HepG2 (cell line): ENCODE measurements around the gene NKX1-1. TPM values are rescaled to one million over a fixed set of nuclear protein-coding genes. Genes with fewer than 3 reads are reported as not detected.

Experiments used
- ATAC-seq: fragments of 200-7000 bp; cut with Tn5 transposase; 3 replicates; pipeline ENCODE4 v1.9.1; 2020; ENCODE audit warnings: mild to moderate bottlenecking, moderate library complexity
- BruUV-seq: library from RNA; stranded (reverse); fragments of 400-500 nt; replicated peaks from 2 replicates; lab custom pipeline; 2021; lab: Mats Ljungman, UMichigan
- CTCF ChIA-PET: fragments of 300-600 bp; formaldehyde crosslinking; extraction: SDS; loops from one replicate; lab custom pipeline; 2021; ENCODE audit warnings: low total read pairs, inconsistent platforms, low intra/inter-chr PET ratio; lab: Yijun Ruan, JAX
- POLR2A ChIA-PET: fragments of 350-600 bp; sonication (Branson Sonifier 250); formaldehyde crosslinking; loops from one replicate; lab custom pipeline; 2020; ENCODE audit warnings: antibody characterized with exemption, inconsistent platforms; lab: Yijun Ruan, JAX
- DNase-seq: peaks from one replicate; pipeline ENCODE4 v3.0.0-alpha.2; 2015; ENCODE audit warnings: low spot score
- FAIRE-seq: peaks from 3 replicates; lab custom pipeline; 2011; peaks lifted over from hg19 to GRCh38; lab: Jason Lieb, UNC
- H2AFZ ChIP-seq: one replicate; pipeline ENCODE4 v1.6.1; 2011; ENCODE audit warnings: low read length, inconsistent platforms
- H3K27ac ChIP-seq: fragments of 300-600 bp; 3 replicates; pipeline ENCODE4 v1.8.0; 2011; ENCODE audit warnings: mixed run types, mild to moderate bottlenecking, mixed read lengths, low read length, inconsistent platforms; ENCODE audit not compliant: insufficient read depth; ENCODE audit errors: extremely low read length
- H3K27me3 ChIP-seq, 2 experiments: fragments of 200-600 bp in 1 of 2; 2 replicates in 1 of 2; 3 replicates in 1 of 2; pipeline versions ENCODE4 v1.6.0 to v1.8.0; 2011; ENCODE audit warnings: low read length in 2 of 2, mild to moderate bottlenecking in 2 of 2, moderate library complexity in 2 of 2, inconsistent platforms in 1 of 2; ENCODE audit not compliant: insufficient read depth in 2 of 2, control insufficient read depth in 1 of 2
- H3K36me3 ChIP-seq, 2 experiments: fragments of 200-600 bp in 1 of 2; replicated peaks in 1 of 2; 2 replicates in 1 of 2; 3 replicates in 1 of 2; pipeline versions ENCODE4 v1.5.1 to v1.8.0; 2011; ENCODE audit warnings: low read length in 2 of 2, inconsistent platforms in 1 of 2; ENCODE audit not compliant: insufficient read depth in 2 of 2, control insufficient read depth in 1 of 2
- H3K4me1 ChIP-seq: 2 replicates; pipeline ENCODE4 v1.5.1; 2012; ENCODE audit warnings: low read length, inconsistent platforms; ENCODE audit not compliant: insufficient read depth
- H3K4me2 ChIP-seq: 2 replicates; pipeline ENCODE4 v1.6.0; 2011; ENCODE audit warnings: low read depth, low read length, inconsistent platforms
- H3K4me3 ChIP-seq, 3 experiments: fragments of 200-600 bp in 1 of 3; sonication (generic), shearing (Covaris generic) in 1 of 3; replicated peaks in 1 of 3; 2 replicates each; pipeline ENCODE4 v1.5.1; 2011 to 2016; ENCODE audit warnings: low read length in 3 of 3, inconsistent platforms in 2 of 3, low read depth in 2 of 3, mild to moderate bottlenecking in 2 of 3, control low read depth in 1 of 3, mixed read lengths in 1 of 3; ENCODE audit not compliant: insufficient read depth in 1 of 3
- H3K79me2 ChIP-seq: one replicate; pipeline ENCODE4 v1.6.1; 2011; ENCODE audit warnings: low read length, inconsistent platforms; ENCODE audit not compliant: insufficient read depth
- H3K9ac ChIP-seq: 2 replicates; pipeline ENCODE4 v1.6.0; 2011; ENCODE audit warnings: mild to moderate bottlenecking, low read depth, low read length, inconsistent platforms; ENCODE audit not compliant: insufficient read depth
- H3K9me3 ChIP-seq: 2 replicates; pipeline ENCODE4 v1.5.1; 2012; ENCODE audit warnings: mild to moderate bottlenecking, low read length
- H4K20me1 ChIP-seq: 2 replicates; pipeline ENCODE4 v1.6.0; 2011; ENCODE audit warnings: inconsistent platforms, mild to moderate bottlenecking, low read length, moderate library complexity; ENCODE audit not compliant: insufficient read depth
- FOXC1 ChIP-seq: sonication (generic); formaldehyde crosslinking; IDR thresholded peaks from 2 replicates; pipeline ENCODE4 v1.8.0; 2022; ENCODE audit warnings: mild to moderate bottlenecking, missing genetic modification reagents, borderline replicate concordance
- HMGA1 ChIP-seq: sonication (generic); formaldehyde crosslinking; conservative IDR thresholded peaks from 2 replicates; pipeline ENCODE4 v1.4.0; 2020; ENCODE audit warnings: missing genetic modification reagents
- ISX ChIP-seq: sonication (generic); formaldehyde crosslinking; conservative IDR thresholded peaks from 2 replicates; pipeline ENCODE4 v1.5.0; 2020; ENCODE audit warnings: missing genetic modification reagents
- KDM3A ChIP-seq: IDR thresholded peaks from 2 replicates; pipeline ENCODE4 v1.6.1; 2018; ENCODE audit warnings: low read depth, missing compliant biosample characterization
- PHB2 ChIP-seq: fragments of 450-650 bp; IDR thresholded peaks from 2 replicates; pipeline ENCODE4 v1.6.1; 2018; ENCODE audit not compliant: partially characterized antibody
- ZMAT3 ChIP-seq: sonication (generic); formaldehyde crosslinking; conservative IDR thresholded peaks from 2 replicates; pipeline ENCODE4 v1.7.0; 2021; ENCODE audit warnings: missing genetic modification reagents
- ZNF121 ChIP-seq: sonication (generic); formaldehyde crosslinking; IDR thresholded peaks from 2 replicates; pipeline ENCODE4 v1.5.0; 2020; ENCODE audit warnings: mild to moderate bottlenecking, missing genetic modification reagents
- ZNF605 ChIP-seq: sonication (generic); formaldehyde crosslinking; IDR thresholded peaks from 2 replicates; pipeline ENCODE4 v1.8.0; 2022; ENCODE audit warnings: mild to moderate bottlenecking, missing genetic modification reagents
- ZNF781 ChIP-seq: sonication (generic); formaldehyde crosslinking; IDR thresholded peaks from 2 replicates; pipeline ENCODE4 v1.5.1; 2020; ENCODE audit warnings: borderline replicate concordance, mild to moderate bottlenecking, missing genetic modification reagents; ENCODE audit errors: not compliant biosample characterization
- ZSCAN9 ChIP-seq: IDR thresholded peaks from 2 replicates; pipeline ENCODE4 v1.6.1; 2016; ENCODE audit warnings: borderline replicate concordance
- WGBS: methylation state at CpG from one replicate; pipeline ENCODE4 v1.1.6; 2017; ENCODE audit warnings: low lambda C conversion rate; 5-methylcytosine and 5-hydroxymethylcytosine counted together
- in situ Hi-C: cut with HindIII; loops from 2 replicates; pipeline ENCODE4 v1.10.0; 2017; ENCODE audit warnings: low pct_unique_long_range_greater_than_20kb; ENCODE audit not compliant: extremely low pct_ligation_motif_present
- intact Hi-C: fragments of 100-400 bp; cut with micrococcal nuclease; formaldehyde crosslinking; loops from one replicate; pipeline ENCODE4 v1.10.0; 2022; ENCODE audit not compliant: unreplicated experiment
- polyA plus RNA-seq, 8 experiments: library from polyadenylated mRNA; depleted of rRNA in 3 of 8; stranded (reverse) in 7 of 8; unstranded in 1 of 8; fragments of >200 nt; fragmentation: Illumina TruSeq in 4 of 8; extraction: Trizol in 4 of 8; gene quantifications; 2 replicates each; pipeline versions ENCODE4 v1.2.1 to v1.2.3, GENCODE V29; 2011 to 2016; ENCODE audit warnings: low read depth in 4 of 8, missing spikeins in 1 of 8, mixed read lengths in 1 of 8; ENCODE audit not compliant: insufficient read depth in 1 of 8
- total RNA-seq, 5 experiments: library from RNA; depleted of rRNA; stranded (reverse); fragments of >200 nt; fragmentation: Illumina TruSeq; extraction: Trizol; gene quantifications; 2 replicates each; pipeline ENCODE4 v1.2.3, GENCODE V29; 2016; ENCODE audit warnings: low read depth in 1 of 5
- TF ChIP-seq, protein P1 (sequence below): sonication (generic); formaldehyde crosslinking; IDR thresholded peaks from 2 replicates; pipeline ENCODE4 v1.8.1; 2023; ENCODE audit warnings: missing genetic modification reagents, inconsistent platforms, borderline replicate concordance
- TF ChIP-seq, protein P2 (sequence below): sonication (generic); formaldehyde crosslinking; IDR thresholded peaks from 2 replicates; pipeline ENCODE4 v1.5.0; 2020; ENCODE audit warnings: missing genetic modification reagents, mild to moderate bottlenecking, borderline replicate concordance
- TF ChIP-seq, protein P3 (sequence below): sonication (generic); formaldehyde crosslinking; IDR thresholded peaks from 2 replicates; pipeline ENCODE4 v1.5.1; 2020; ENCODE audit warnings: mild to moderate bottlenecking, missing genetic modification reagents
- TF ChIP-seq, protein P4 (sequence below): sonication (generic); formaldehyde crosslinking; conservative IDR thresholded peaks from 2 replicates; pipeline ENCODE4 v1.8.1; 2023; ENCODE audit warnings: missing genetic modification reagents
- TF ChIP-seq, protein P5 (sequence below): sonication (generic); formaldehyde crosslinking; IDR thresholded peaks from 2 replicates; pipeline ENCODE4 v1.5.0; 2020; ENCODE audit warnings: missing genetic modification reagents, mild to moderate bottlenecking, borderline replicate concordance

Gene NKX1-1
- total and polyA plus RNA-seq, 2 of the 13 experiments (the other 11 are each of a cell fraction or from before 2014, with no cell fraction given) = not detected

GRCh38 chr4:1451106-1451751 is 45.0 kb upstream of the NKX1-1 start:
- Histone ChIP-seq H3K9ac (no peak overlapping the region), H3K27ac (no peak overlapping the region)
- TF ChIP-seq HMGA1 = no peak
- TF ChIP-seq ZNF781 (CRISPR knock-in tag) = no peak
- TF ChIP-seq ZSCAN9 (CRISPR knock-in tag) = no peak
- TF ChIP-seq, protein P1, sequence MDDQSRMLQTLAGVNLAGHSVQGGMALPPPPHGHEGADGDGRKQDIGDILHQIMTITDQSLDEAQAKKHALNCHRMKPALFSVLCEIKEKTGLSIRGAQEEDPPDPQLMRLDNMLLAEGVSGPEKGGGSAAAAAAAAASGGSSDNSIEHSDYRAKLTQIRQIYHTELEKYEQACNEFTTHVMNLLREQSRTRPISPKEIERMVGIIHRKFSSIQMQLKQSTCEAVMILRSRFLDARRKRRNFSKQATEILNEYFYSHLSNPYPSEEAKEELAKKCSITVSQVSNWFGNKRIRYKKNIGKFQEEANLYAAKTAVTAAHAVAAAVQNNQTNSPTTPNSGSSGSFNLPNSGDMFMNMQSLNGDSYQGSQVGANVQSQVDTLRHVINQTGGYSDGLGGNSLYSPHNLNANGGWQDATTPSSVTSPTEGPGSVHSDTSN (CRISPR knock-in tag) = no peak
- TF ChIP-seq, protein P2, sequence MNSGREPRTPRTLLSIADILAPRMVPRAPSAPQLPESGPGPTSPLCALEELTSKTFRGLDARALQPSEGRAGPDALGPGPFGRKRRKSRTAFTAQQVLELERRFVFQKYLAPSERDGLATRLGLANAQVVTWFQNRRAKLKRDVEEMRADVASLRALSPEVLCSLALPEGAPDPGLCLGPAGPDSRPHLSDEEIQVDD (CRISPR knock-in tag) = no peak
- TF ChIP-seq, protein P3, sequence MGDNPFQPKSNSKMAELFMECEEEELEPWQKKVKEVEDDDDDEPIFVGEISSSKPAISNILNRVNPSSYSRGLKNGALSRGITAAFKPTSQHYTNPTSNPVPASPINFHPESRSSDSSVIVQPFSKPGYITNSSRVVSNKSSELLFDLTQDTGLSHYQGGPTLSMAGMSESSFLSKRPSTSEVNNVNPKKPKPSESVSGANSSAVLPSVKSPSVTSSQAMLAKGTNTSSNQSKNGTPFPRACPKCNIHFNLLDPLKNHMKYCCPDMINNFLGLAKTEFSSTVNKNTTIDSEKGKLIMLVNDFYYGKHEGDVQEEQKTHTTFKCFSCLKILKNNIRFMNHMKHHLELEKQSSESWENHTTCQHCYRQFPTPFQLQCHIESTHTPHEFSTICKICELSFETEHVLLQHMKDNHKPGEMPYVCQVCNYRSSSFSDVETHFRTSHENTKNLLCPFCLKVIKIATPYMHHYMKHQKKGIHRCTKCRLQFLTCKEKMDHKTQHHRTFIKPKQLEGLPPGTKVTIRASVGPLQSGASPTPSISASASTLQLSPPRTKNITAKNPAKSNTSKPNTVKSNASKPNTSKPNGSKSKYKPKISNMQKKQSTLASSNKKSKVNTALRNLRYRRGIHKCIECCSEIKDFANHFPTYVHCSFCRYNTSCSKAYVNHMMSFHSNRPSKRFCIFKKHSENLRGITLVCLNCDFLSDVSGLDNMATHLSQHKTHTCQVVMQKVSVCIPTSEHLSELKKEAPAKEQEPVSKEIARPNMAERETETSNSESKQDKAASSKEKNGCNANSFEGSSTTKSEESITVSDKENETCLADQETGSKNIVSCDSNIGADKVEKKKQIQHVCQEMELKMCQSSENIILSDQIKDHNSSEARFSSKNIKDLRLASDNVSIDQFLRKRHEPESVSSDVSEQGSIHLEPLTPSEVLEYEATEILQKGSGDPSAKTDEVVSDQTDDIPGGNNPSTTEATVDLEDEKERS (CRISPR knock-in tag) = no peak
- TF ChIP-seq ZNF121 (CRISPR knock-in tag) = no peak
- TF ChIP-seq ZMAT3 (CRISPR knock-in tag) = no peak
- no peak for TF ChIP-seq PHB2
- TF ChIP-seq, protein P4, sequence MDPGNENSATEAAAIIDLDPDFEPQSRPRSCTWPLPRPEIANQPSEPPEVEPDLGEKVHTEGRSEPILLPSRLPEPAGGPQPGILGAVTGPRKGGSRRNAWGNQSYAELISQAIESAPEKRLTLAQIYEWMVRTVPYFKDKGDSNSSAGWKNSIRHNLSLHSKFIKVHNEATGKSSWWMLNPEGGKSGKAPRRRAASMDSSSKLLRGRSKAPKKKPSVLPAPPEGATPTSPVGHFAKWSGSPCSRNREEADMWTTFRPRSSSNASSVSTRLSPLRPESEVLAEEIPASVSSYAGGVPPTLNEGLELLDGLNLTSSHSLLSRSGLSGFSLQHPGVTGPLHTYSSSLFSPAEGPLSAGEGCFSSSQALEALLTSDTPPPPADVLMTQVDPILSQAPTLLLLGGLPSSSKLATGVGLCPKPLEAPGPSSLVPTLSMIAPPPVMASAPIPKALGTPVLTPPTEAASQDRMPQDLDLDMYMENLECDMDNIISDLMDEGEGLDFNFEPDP (CRISPR knock-in tag) = no peak
- TF ChIP-seq FOXC1 (CRISPR knock-in tag) = no peak
- TF ChIP-seq, protein P5, sequence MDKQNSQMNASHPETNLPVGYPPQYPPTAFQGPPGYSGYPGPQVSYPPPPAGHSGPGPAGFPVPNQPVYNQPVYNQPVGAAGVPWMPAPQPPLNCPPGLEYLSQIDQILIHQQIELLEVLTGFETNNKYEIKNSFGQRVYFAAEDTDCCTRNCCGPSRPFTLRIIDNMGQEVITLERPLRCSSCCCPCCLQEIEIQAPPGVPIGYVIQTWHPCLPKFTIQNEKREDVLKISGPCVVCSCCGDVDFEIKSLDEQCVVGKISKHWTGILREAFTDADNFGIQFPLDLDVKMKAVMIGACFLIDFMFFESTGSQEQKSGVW (CRISPR knock-in tag) = no peak
- no peak for TF ChIP-seq KDM3A
- no peak for TF ChIP-seq ZNF605
- TF ChIP-seq ISX (CRISPR knock-in tag) = no peak
- TF ChIP-seq, all 625 proteins: peak for 0
- 6% methylated on average over 15 of the region's 18 CpGs for WGBS
- no peak overlapping the region for H3K4me3 ChIP-seq
- no peak for ATAC-seq
- ChIA-PET POLR2A (no interaction called here), CTCF (no interaction called here)
- H2AFZ ChIP-seq = no peak overlapping the region
- no peak for FAIRE-seq
- no peaks in the 10 kb centered on the region for H3K79me2 ChIP-seq
- no TSS peak for BruUV-seq
- H3K9me3 ChIP-seq = peaks cover 10% of the 10 kb centered on the region; the same call in 1 of the 2 replicates
- peaks cover 2 to 47% of the 10 kb centered on the region in 2 experiments; a peak in 4 of 5 replicates for H3K27me3 ChIP-seq
- no peaks in the 10 kb centered on the region for H4K20me1 ChIP-seq
- H3K4me1 ChIP-seq = no peaks in the 10 kb centered on the region
- in situ Hi-C loops (no loop called here), intact Hi-C loops (no loop called here)
- DNase-seq = no peak
- no peaks in the 10 kb centered on the region for H3K36me3 ChIP-seq
- H3K4me2 ChIP-seq = no peak overlapping the region
